Loucy (cell line): ENCODE measurements around the gene PKM.

Experiments
- EZH2phosphoT487 ChIP-seq: fragments of 200-600 bp; IDR thresholded peaks from 2 replicates; pipeline ENCODE4 v1.6.1; 2018; ENCODE audit warnings: antibody characterized with exemption, mild to moderate bottlenecking, moderate library complexity, borderline replicate concordance
- TF ChIP-seq, protein P1 (sequence below): fragments of 200-600 bp; sonication (generic); conservative IDR thresholded peaks from 2 replicates; pipeline ENCODE4 v1.5.1; 2014; ENCODE audit warnings: mild to moderate bottlenecking, antibody characterized with exemption, low read length

DNA sequence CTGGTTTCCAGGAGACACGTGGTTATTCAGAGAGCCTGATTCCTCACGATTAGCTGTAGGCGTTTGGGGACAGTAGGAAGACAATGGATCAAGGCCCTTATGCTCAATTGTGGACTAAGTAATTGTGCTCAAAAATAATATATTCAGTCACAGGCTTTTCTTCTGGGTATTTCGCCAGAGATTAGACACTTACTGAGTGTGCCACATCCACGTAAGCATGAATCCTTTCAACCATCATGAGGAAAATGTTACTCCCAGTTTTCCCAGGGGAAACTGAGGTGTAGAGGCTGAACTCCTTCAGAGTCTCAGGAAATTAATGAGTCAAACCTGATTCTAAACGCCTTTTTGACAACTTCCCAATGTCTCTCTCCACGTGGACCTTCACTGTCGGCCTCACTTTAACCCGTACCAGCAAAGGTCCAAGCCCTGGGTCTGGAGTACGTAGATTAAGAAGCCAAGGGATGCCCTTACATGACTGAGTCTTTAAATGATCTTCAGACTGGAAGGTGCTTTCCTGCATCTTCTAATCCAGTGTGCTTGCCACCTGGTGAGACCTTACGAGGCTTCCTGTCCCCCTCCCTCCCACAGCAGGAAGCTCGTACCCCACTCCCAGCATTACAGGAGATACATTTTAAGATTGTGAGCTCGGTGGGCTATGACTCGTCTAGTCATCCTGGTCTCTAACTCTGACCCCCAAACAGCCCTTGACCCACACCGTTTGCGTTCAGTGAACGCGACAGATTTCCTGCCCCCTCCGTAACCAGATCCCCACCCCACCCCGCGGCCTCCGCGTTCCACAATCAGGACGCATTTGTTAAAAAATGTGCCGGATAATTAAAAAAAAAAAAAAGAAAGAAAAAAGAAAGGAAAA is 1.7 kb downstream of the PKM start:
- TF ChIP-seq, protein P1, sequence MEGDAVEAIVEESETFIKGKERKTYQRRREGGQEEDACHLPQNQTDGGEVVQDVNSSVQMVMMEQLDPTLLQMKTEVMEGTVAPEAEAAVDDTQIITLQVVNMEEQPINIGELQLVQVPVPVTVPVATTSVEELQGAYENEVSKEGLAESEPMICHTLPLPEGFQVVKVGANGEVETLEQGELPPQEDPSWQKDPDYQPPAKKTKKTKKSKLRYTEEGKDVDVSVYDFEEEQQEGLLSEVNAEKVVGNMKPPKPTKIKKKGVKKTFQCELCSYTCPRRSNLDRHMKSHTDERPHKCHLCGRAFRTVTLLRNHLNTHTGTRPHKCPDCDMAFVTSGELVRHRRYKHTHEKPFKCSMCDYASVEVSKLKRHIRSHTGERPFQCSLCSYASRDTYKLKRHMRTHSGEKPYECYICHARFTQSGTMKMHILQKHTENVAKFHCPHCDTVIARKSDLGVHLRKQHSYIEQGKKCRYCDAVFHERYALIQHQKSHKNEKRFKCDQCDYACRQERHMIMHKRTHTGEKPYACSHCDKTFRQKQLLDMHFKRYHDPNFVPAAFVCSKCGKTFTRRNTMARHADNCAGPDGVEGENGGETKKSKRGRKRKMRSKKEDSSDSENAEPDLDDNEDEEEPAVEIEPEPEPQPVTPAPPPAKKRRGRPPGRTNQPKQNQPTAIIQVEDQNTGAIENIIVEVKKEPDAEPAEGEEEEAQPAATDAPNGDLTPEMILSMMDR: no peak
- no peak for TF ChIP-seq EZH2phosphoT487
